ENCODE measurements around the gene ZNF410. TPM values are rescaled to one million over a fixed set of nuclear protein-coding genes. Genes with fewer than 3 reads are reported as not detected.

ZNF410 gene
- total RNA-seq, 1 experiment from 2014 or later, result 21.0 TPM

- TF ChIP-seq, protein P1, sequence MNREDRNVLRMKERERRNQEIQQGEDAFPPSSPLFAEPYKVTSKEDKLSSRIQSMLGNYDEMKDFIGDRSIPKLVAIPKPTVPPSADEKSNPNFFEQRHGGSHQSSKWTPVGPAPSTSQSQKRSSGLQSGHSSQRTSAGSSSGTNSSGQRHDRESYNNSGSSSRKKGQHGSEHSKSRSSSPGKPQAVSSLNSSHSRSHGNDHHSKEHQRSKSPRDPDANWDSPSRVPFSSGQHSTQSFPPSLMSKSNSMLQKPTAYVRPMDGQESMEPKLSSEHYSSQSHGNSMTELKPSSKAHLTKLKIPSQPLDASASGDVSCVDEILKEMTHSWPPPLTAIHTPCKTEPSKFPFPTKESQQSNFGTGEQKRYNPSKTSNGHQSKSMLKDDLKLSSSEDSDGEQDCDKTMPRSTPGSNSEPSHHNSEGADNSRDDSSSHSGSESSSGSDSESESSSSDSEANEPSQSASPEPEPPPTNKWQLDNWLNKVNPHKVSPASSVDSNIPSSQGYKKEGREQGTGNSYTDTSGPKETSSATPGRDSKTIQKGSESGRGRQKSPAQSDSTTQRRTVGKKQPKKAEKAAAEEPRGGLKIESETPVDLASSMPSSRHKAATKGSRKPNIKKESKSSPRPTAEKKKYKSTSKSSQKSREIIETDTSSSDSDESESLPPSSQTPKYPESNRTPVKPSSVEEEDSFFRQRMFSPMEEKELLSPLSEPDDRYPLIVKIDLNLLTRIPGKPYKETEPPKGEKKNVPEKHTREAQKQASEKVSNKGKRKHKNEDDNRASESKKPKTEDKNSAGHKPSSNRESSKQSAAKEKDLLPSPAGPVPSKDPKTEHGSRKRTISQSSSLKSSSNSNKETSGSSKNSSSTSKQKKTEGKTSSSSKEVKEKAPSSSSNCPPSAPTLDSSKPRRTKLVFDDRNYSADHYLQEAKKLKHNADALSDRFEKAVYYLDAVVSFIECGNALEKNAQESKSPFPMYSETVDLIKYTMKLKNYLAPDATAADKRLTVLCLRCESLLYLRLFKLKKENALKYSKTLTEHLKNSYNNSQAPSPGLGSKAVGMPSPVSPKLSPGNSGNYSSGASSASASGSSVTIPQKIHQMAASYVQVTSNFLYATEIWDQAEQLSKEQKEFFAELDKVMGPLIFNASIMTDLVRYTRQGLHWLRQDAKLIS (CRISPR knock-in tag; IDR thresholded peaks at IDR 0.05; ENCODE audit: borderline replicate concordance), result no peak
- TF ChIP-seq ZNF423 (CRISPR knock-in tag; IDR thresholded peaks at IDR 0.05) (peak; percentile 11; the same call in 1 of the 2 replicates), TEAD1 (CRISPR knock-in tag; IDR thresholded peaks at IDR 0.05) (peak; percentile 91), NFYB (CRISPR knock-in tag; conservative IDR thresholded peaks at IDR 0.05; ENCODE audit: low read depth) (no peak), FOXP1 (CRISPR knock-in tag; IDR thresholded peaks at IDR 0.05; ENCODE audit: borderline replicate concordance) (peak; percentile 77), MAX (CRISPR knock-in tag; IDR thresholded peaks at IDR 0.05) (peak; percentile 85), ZNF263 (CRISPR knock-in tag; IDR thresholded peaks at IDR 0.05; ENCODE audit: low read depth) (no peak), ZNF317 (CRISPR knock-in tag; IDR thresholded peaks at IDR 0.05; ENCODE audit: borderline replicate concordance, low read depth) (no peak), ERG (CRISPR knock-in tag; IDR thresholded peaks at IDR 0.05) (0 out of 2 replicates have a peak, but pooled peaks have one; percentile 43), ZNF138 (CRISPR knock-in tag; conservative IDR thresholded peaks at IDR 0.05) (0 out of 2 replicates have a peak, but pooled peaks have one; percentile 62), TP53 (CRISPR knock-in tag; IDR thresholded peaks at IDR 0.05) (no peak), MYBL2 (CRISPR knock-in tag; IDR thresholded peaks at IDR 0.05) (0 out of 2 replicates have a peak, but pooled peaks have one; percentile 52), ZNF532 (CRISPR knock-in tag; IDR thresholded peaks at IDR 0.05; ENCODE audit: borderline replicate concordance) (no peak), NFATC4 (CRISPR knock-in tag; IDR thresholded peaks at IDR 0.05) (no peak)
- TF ChIP-seq, protein P2, sequence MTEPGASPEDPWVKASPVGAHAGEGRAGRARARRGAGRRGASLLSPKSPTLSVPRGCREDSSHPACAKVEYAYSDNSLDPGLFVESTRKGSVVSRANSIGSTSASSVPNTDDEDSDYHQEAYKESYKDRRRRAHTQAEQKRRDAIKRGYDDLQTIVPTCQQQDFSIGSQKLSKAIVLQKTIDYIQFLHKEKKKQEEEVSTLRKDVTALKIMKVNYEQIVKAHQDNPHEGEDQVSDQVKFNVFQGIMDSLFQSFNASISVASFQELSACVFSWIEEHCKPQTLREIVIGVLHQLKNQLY (CRISPR knock-in tag; IDR thresholded peaks at IDR 0.05), result no peak
- TF ChIP-seq, protein P3, sequence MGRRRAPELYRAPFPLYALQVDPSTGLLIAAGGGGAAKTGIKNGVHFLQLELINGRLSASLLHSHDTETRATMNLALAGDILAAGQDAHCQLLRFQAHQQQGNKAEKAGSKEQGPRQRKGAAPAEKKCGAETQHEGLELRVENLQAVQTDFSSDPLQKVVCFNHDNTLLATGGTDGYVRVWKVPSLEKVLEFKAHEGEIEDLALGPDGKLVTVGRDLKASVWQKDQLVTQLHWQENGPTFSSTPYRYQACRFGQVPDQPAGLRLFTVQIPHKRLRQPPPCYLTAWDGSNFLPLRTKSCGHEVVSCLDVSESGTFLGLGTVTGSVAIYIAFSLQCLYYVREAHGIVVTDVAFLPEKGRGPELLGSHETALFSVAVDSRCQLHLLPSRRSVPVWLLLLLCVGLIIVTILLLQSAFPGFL (CRISPR knock-in tag; IDR thresholded peaks at IDR 0.05; ENCODE audit: borderline replicate concordance), result no peak
- TF ChIP-seq, protein P4, sequence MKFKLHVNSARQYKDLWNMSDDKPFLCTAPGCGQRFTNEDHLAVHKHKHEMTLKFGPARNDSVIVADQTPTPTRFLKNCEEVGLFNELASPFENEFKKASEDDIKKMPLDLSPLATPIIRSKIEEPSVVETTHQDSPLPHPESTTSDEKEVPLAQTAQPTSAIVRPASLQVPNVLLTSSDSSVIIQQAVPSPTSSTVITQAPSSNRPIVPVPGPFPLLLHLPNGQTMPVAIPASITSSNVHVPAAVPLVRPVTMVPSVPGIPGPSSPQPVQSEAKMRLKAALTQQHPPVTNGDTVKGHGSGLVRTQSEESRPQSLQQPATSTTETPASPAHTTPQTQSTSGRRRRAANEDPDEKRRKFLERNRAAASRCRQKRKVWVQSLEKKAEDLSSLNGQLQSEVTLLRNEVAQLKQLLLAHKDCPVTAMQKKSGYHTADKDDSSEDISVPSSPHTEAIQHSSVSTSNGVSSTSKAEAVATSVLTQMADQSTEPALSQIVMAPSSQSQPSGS (CRISPR knock-in tag; IDR thresholded peaks at IDR 0.05; ENCODE audit: borderline replicate concordance, low read depth), result no peak
- TF ChIP-seq, protein P5, sequence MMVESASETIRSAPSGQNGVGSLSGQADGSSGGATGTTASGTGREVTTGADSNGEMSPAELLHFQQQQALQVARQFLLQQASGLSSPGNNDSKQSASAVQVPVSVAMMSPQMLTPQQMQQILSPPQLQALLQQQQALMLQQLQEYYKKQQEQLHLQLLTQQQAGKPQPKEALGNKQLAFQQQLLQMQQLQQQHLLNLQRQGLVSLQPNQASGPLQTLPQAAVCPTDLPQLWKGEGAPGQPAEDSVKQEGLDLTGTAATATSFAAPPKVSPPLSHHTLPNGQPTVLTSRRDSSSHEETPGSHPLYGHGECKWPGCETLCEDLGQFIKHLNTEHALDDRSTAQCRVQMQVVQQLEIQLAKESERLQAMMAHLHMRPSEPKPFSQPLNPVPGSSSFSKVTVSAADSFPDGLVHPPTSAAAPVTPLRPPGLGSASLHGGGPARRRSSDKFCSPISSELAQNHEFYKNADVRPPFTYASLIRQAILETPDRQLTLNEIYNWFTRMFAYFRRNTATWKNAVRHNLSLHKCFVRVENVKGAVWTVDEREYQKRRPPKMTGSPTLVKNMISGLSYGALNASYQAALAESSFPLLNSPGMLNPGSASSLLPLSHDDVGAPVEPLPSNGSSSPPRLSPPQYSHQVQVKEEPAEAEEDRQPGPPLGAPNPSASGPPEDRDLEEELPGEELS (CRISPR knock-in tag; IDR thresholded peaks at IDR 0.05), result 0 out of 2 replicates have a peak, but pooled peaks have one; percentile 66
Measured at GRCh38 chr14:73886449-73887317, at the start of gene ZNF410 (continued).

Data from WTC11 (cell line).